CD14-positive monocyte (primary cell): ENCODE measurements around the gene CORO1C. TPM values are rescaled to one million over a fixed set of nuclear protein-coding genes. Genes with fewer than 3 reads are reported as not detected.

Experiments
- DNase-seq, 3 donors: peaks; one replicate each; pipeline ENCODE4 v3.0.0-alpha.2; 2011 to 2022
- H2AFZ ChIP-seq: 2 replicates; pipeline ENCODE4 v1.6.0; 2012; ENCODE audit warnings: mild to moderate bottlenecking, low read depth, low read length, inconsistent platforms; ENCODE audit not compliant: insufficient read depth, poor library complexity, severe bottlenecking
- H3K27ac ChIP-seq, 2 donors: 1 replicate in 1 of 2; 2 replicates in 1 of 2; pipeline ENCODE4 v1.5.1; 2012 to 2013; ENCODE audit warnings: low read length in 2 of 2, control low read depth in 1 of 2, inconsistent platforms in 1 of 2, low read depth in 1 of 2, mild to moderate bottlenecking in 1 of 2
- H3K27me3 ChIP-seq, 2 donors: one replicate each; pipeline versions ENCODE4 v1.6.0 to v1.6.1; 2011 to 2013; ENCODE audit warnings: low read length in 2 of 2; ENCODE audit not compliant: control insufficient read depth in 2 of 2, insufficient read depth in 2 of 2
- H3K36me3 ChIP-seq, 2 donors: replicated peaks in 1 of 2; 1 replicate in 1 of 2; 2 replicates in 1 of 2; pipeline versions ENCODE4 v1.5.1 to v1.6.1; 2012 to 2013; ENCODE audit warnings: low read length in 2 of 2, control low read depth in 1 of 2, inconsistent platforms in 1 of 2, mild to moderate bottlenecking in 1 of 2; ENCODE audit not compliant: insufficient read depth in 2 of 2, control insufficient read depth in 1 of 2
- H3K4me1 ChIP-seq, 2 donors: 1 replicate in 1 of 2; 2 replicates in 1 of 2; pipeline versions ENCODE4 v1.5.1 to v1.6.1; 2012 to 2013; ENCODE audit warnings: low read length in 2 of 2, control low read depth in 1 of 2, inconsistent platforms in 1 of 2, mild to moderate bottlenecking in 1 of 2, moderate library complexity in 1 of 2; ENCODE audit not compliant: insufficient read depth in 2 of 2, control insufficient read depth in 1 of 2
- H3K4me2 ChIP-seq: replicated peaks from 2 replicates; pipeline ENCODE3; 2012; ENCODE audit warnings: low read length, moderate library complexity, mild to moderate bottlenecking; ENCODE audit not compliant: poor library complexity, severe bottlenecking; ENCODE audit errors: extremely low read depth
- H3K4me3 ChIP-seq, 3 experiments: fragments of 200-600 bp in 1 of 3; sonication (generic) in 1 of 3; replicated peaks in 1 of 3; 1 replicate in 2 of 3; 2 replicates in 1 of 3; pipeline ENCODE4 v1.5.1; 2011 to 2013; ENCODE audit warnings: low read length in 3 of 3, mild to moderate bottlenecking in 3 of 3, control low read depth in 2 of 3, low read depth in 2 of 3, inconsistent platforms in 1 of 3, moderate library complexity in 1 of 3
- H3K79me2 ChIP-seq: 2 replicates; pipeline ENCODE4 v1.6.0; 2012; ENCODE audit warnings: mild to moderate bottlenecking, control low read depth, inconsistent platforms, low read length, moderate library complexity; ENCODE audit not compliant: insufficient read depth
- H3K9ac ChIP-seq: 2 replicates; pipeline ENCODE4 v1.6.0; 2017; ENCODE audit warnings: low read length, mild to moderate bottlenecking; ENCODE audit not compliant: insufficient read depth, poor library complexity, severe bottlenecking
- H3K9me3 ChIP-seq, 2 donors: replicated peaks in 1 of 2; 1 replicate in 1 of 2; 2 replicates in 1 of 2; pipeline versions ENCODE4 v1.5.1 to v1.6.1; 2012 to 2013; ENCODE audit warnings: low read length in 2 of 2, control low read depth in 1 of 2; ENCODE audit not compliant: control insufficient read depth in 1 of 2, insufficient read depth in 1 of 2
- H4K20me1 ChIP-seq: 2 replicates; pipeline ENCODE4 v1.6.0; 2012; ENCODE audit warnings: mild to moderate bottlenecking, low read length, control low read depth, moderate library complexity; ENCODE audit not compliant: insufficient read depth
- H3K27ac Mint-ChIP-seq, 7 donors: one replicate each; pipeline ENCODE4 v1.8.0; 2020; ENCODE audit warnings: mild to moderate bottlenecking in 7 of 7, mixed read lengths in 7 of 7, moderate library complexity in 6 of 7, inconsistent platforms in 2 of 7
- H3K27me3 Mint-ChIP-seq, 3 donors: one replicate each; pipeline ENCODE4 v1.8.0; 2021 to 2022; ENCODE audit warnings: low read depth in 3 of 3, mild to moderate bottlenecking in 3 of 3, mixed read lengths in 3 of 3, moderate library complexity in 3 of 3, inconsistent platforms in 1 of 3
- H3K36me3 Mint-ChIP-seq, 2 donors: one replicate each; pipeline ENCODE4 v1.8.0; 2020; ENCODE audit warnings: mixed read lengths in 2 of 2, inconsistent platforms in 1 of 2, mild to moderate bottlenecking in 1 of 2
- H3K4me1 Mint-ChIP-seq: one replicate; pipeline ENCODE4 v1.8.0; 2020; ENCODE audit warnings: mild to moderate bottlenecking, mixed read lengths
- H3K4me3 Mint-ChIP-seq, 2 donors: one replicate each; pipeline ENCODE4 v1.8.0; 2020; ENCODE audit warnings: mild to moderate bottlenecking in 2 of 2, mixed read lengths in 2 of 2, moderate library complexity in 1 of 2
- H3K9me3 Mint-ChIP-seq, 7 donors: one replicate each; pipeline ENCODE4 v1.8.0; 2020 to 2022; ENCODE audit warnings: mixed read lengths in 7 of 7, mild to moderate bottlenecking in 6 of 7, moderate library complexity in 6 of 7, inconsistent platforms in 2 of 7
- CTCF ChIP-seq: fragments of 200-600 bp; IDR thresholded peaks from one replicate; pipeline ENCODE4 v1.8.0; 2022; ENCODE audit warnings: antibody characterized with exemption, mild to moderate bottlenecking
- WGBS: methylation state at CpG from one replicate; pipeline ENCODE4 v1.1.5; 2013; ENCODE audit warnings: missing lambda C conversion rate; ENCODE audit not compliant: insufficient coverage; 5-methylcytosine and 5-hydroxymethylcytosine counted together
- intact Hi-C, 2 donors: fragments of 100-400 bp; cut with micrococcal nuclease; formaldehyde crosslinking; loops; one replicate each; pipeline versions ENCODE4 v1.15.0 to v1.15.1; 2023
- polyA plus RNA-seq, 3 donors: library from polyadenylated mRNA; depleted of rRNA in 1 of 3; unstranded in 2 of 3; stranded (reverse) in 1 of 3; fragments of 300-500 nt in 2 of 3; fragments of >200 nt in 1 of 3; fragmentation: Illumina TruSeq in 2 of 3; gene quantifications; 1 replicate in 2 of 3; 2 replicates in 1 of 3; pipeline ENCODE4 v1.2.3, GENCODE V29; 2012 to 2021

Gene CORO1C
- polyA plus RNA-seq, 3 donors, result 77.5 to 285 (median 229) TPM

- Mint-ChIP-seq H3K4me3 (no peak overlapping the region), H3K36me3 (peaks cover 81 to 89% of the 10 kb centered on the region in 2 donors), H3K4me1 (peaks cover 13% of the 10 kb centered on the region), H3K9me3 (peaks cover 0 to 2% (median 0%) of the 10 kb centered on the region in 7 donors), H3K27me3 (no peaks in the 10 kb centered on the region), H3K27ac (peak overlapping the region; percentile 41 to 84 (median 49))
- Histone ChIP-seq H3K79me2 (no peaks in the 10 kb centered on the region), H3K9me3 (no peaks in the 10 kb centered on the region), H4K20me1 (peaks cover 27% of the 10 kb centered on the region), H3K27me3 (no peaks in the 10 kb centered on the region), H3K9ac (no peak overlapping the region), H2AFZ (no peak overlapping the region), H3K4me2 (no peak overlapping the region), H3K4me3 (no peak overlapping the region), H3K27ac (peak overlapping the region in 1 of 2 donors; percentile 24), H3K36me3 (peaks cover 81 to 92% of the 10 kb centered on the region in 2 donors), H3K4me1 (no peaks in the 10 kb centered on the region)
- no peak for TF ChIP-seq CTCF
- intact Hi-C loops, result no loop called here
- DNase-seq, result no peak
- 95% methylated on average over 9 of the region's 11 CpGs for WGBS
Observed at GRCh38 chr12:108647585-108648287, 83.6 kb downstream of the CORO1C start.

GRCh38 chr12:108646600-108647579, 84.4 kb downstream of the CORO1C start:
- H3K4me1 Mint-ChIP-seq, result peaks cover 17% of the 10 kb centered on the region
- peaks cover 27% of the 10 kb centered on the region for H4K20me1 ChIP-seq
- H3K4me2 ChIP-seq, result no peak overlapping the region
- no peak overlapping the region for H3K4me3 ChIP-seq
- peak overlapping the region in 5 of 7 donors; percentile 14 to 82 (median 49) for H3K27ac Mint-ChIP-seq
- DNase-seq, result no peak
- intact Hi-C loops, result no loop called here
- H3K27ac ChIP-seq, result peak overlapping the region in 1 of 2 donors; percentile 62
- H3K79me2 ChIP-seq, result no peaks in the 10 kb centered on the region
- no peaks in the 10 kb centered on the region for H3K27me3 ChIP-seq
- H3K36me3 Mint-ChIP-seq, result peaks cover 72 to 81% of the 10 kb centered on the region in 2 donors
- H3K9me3 Mint-ChIP-seq, result peaks cover 0 to 2% (median 0%) of the 10 kb centered on the region in 7 donors
- H3K9me3 ChIP-seq, result no peaks in the 10 kb centered on the region
- peaks cover 75 to 83% of the 10 kb centered on the region in 2 donors for H3K36me3 ChIP-seq
- 100% methylated on average over 1 of the region's 10 CpGs for WGBS
- H3K27me3 Mint-ChIP-seq, result no peaks in the 10 kb centered on the region
- H3K4me3 Mint-ChIP-seq, result no peak overlapping the region
- H3K9ac ChIP-seq, result no peak overlapping the region
- H2AFZ ChIP-seq, result no peak overlapping the region
- no peak for TF ChIP-seq CTCF
- peaks cover 4% of the 10 kb centered on the region in 2 donors for H3K4me1 ChIP-seq
